Stimulated activated naive CD8-positive, alpha-beta T cell treated with anti-CD3 and anti-CD28 coated beads, Interleukin-15, amount 100 ng/mL, for 72 hours (primary cell): Measurements from ENCODE around the gene TOP3A.
"Not testable (repeated sequence)": the region's sequence is repeated elsewhere in the genome, so short reads cannot be mapped to it uniquely, and the experiment has no call there.

ENCODE experiments used
- ATAC-seq: fragments of 150-1000 bp; cut with Tn5 transposase; 2 replicates; pipeline ENCODE4 v1.10.0; 2021; ENCODE audit warnings: mild to moderate bottlenecking, moderate library complexity
- DNase-seq, 2 donors: peaks; one replicate each; pipeline ENCODE4 v3.0.0; 2021 to 2022
- H3K27ac Mint-ChIP-seq, 2 donors: one replicate each; pipeline ENCODE4 v1.8.0; 2022; ENCODE audit warnings: mild to moderate bottlenecking in 2 of 2, mixed read lengths in 2 of 2, moderate library complexity in 2 of 2
- H3K27me3 Mint-ChIP-seq: one replicate; pipeline ENCODE4 v1.8.0; 2022; ENCODE audit warnings: mixed read lengths
- H3K4me1 Mint-ChIP-seq: one replicate; pipeline ENCODE4 v1.8.0; 2022; ENCODE audit warnings: mild to moderate bottlenecking, mixed read lengths
- H3K4me3 Mint-ChIP-seq, 2 donors: one replicate each; pipeline ENCODE4 v1.8.0; 2022; ENCODE audit warnings: mild to moderate bottlenecking in 2 of 2, mixed read lengths in 2 of 2, moderate library complexity in 1 of 2
- H3K9me3 Mint-ChIP-seq, 2 donors: one replicate each; pipeline ENCODE4 v1.8.0; 2022; ENCODE audit warnings: mixed read lengths in 2 of 2

The TOP3A gene

GRCh38 chr17:18314731-18315561, at the start of gene TOP3A, which contains the start of gene SMCR8:
Gene TOP3A (minus strand): TSS chr17:18314994. CDS start chr17:18314778, 216 bp downstream.
Gene SMCR8 (plus strand): TSS chr17:18315293. CDS start chr17:18315790, 497 bp downstream.
- Mint-ChIP-seq H3K27me3 (no peaks in the 10 kb centered on the region), H3K9me3 (no peaks in the 10 kb centered on the region), H3K27ac (peak within 1 kb of the TSS; percentile 99), H3K4me3 (peak within 1 kb of the TSS; percentile 83 to 94), H3K4me1 (peaks cover 81% of the 10 kb centered on the region)
- peak; percentile 94 to 97 for DNase-seq
- ATAC-seq, result peak; percentile 96

- no peak overlapping the region for H3K4me3 Mint-ChIP-seq
- no peaks in the 10 kb centered on the region for H3K9me3 Mint-ChIP-seq
- H3K4me1 Mint-ChIP-seq, result peaks cover 26% of the 10 kb centered on the region
- DNase-seq (no peak), ATAC-seq (no peak)
- no peaks in the 10 kb centered on the region for H3K27me3 Mint-ChIP-seq
- H3K27ac Mint-ChIP-seq, result no peak overlapping the region
These were observed 49.4 kb upstream of the TOP3A start for GRCh38 chr17:18364166-18364565.

- peaks cover 26% of the 10 kb centered on the region for H3K4me1 Mint-ChIP-seq
- DNase-seq, result peak; percentile 90 to 94
- no peaks in the 10 kb centered on the region for H3K27me3 Mint-ChIP-seq
- peak; percentile 100 for ATAC-seq
- no peaks in the 10 kb centered on the region for H3K9me3 Mint-ChIP-seq
- H3K27ac Mint-ChIP-seq, result peak within 1 kb of the TSS; percentile 93 to 97
- H3K4me3 Mint-ChIP-seq, result peak within 1 kb of the TSS; percentile 93 to 97
These were observed 48.6 kb upstream of the TOP3A start, which contains the start of gene SHMT1 for GRCh38 chr17:18363101-18364049. Gene SHMT1 (minus strand): TSS chr17:18363550. CDS start chr17:18355981, 7,569 bp downstream.

GRCh38 chr17:18362698-18363100, 47.9 kb upstream of the TOP3A start:
- H3K4me1 Mint-ChIP-seq, result peaks cover 26% of the 10 kb centered on the region
- DNase-seq (peak in 1 of 2 donors; percentile 35), ATAC-seq (peak; percentile 37)
- H3K9me3 Mint-ChIP-seq, result no peaks in the 10 kb centered on the region
- peak overlapping the region in 1 of 2 donors; percentile 93 for H3K27ac Mint-ChIP-seq
- H3K27me3 Mint-ChIP-seq, result no peaks in the 10 kb centered on the region
- peak overlapping the region; percentile 93 to 97 for H3K4me3 Mint-ChIP-seq

GRCh38 chr17:18361837-18362697, 47.3 kb upstream of the TOP3A start:
- Mint-ChIP-seq H3K9me3 (no peaks in the 10 kb centered on the region), H3K27me3 (no peaks in the 10 kb centered on the region), H3K4me3 (peak overlapping the region; percentile 93 to 97), H3K4me1 (peaks cover 26% of the 10 kb centered on the region), H3K27ac (no peak overlapping the region)
- no peak for ATAC-seq
- no peak for DNase-seq

GRCh38 chr17:18360518-18360917, 45.7 kb upstream of the TOP3A start:
- DNase-seq, result no peak
- H3K4me3 Mint-ChIP-seq, result no peak overlapping the region

GRCh38 chr17:18356624-18357023, 41.8 kb upstream of the TOP3A start:
- H3K27me3 Mint-ChIP-seq, result no peaks in the 10 kb centered on the region

More at GRCh38 chr17:18360518-18360917, 45.7 kb upstream of the TOP3A start:
- no peak for ATAC-seq
- Mint-ChIP-seq H3K9me3 (no peaks in the 10 kb centered on the region), H3K27me3 (no peaks in the 10 kb centered on the region), H3K27ac (no peak overlapping the region), H3K4me1 (peaks cover 26% of the 10 kb centered on the region)

GRCh38 chr17:18353541-18353940, 38.7 kb upstream of the TOP3A start:
- DNase-seq, result no peak
- no peaks in the 10 kb centered on the region for H3K4me1 Mint-ChIP-seq
- no peaks in the 10 kb centered on the region for H3K9me3 Mint-ChIP-seq
- H3K4me3 Mint-ChIP-seq, result no peak overlapping the region
- H3K27me3 Mint-ChIP-seq, result no peaks in the 10 kb centered on the region
- H3K27ac Mint-ChIP-seq, result peak overlapping the region in 1 of 2 donors; percentile 19
- ATAC-seq, result no peak

More at GRCh38 chr17:18356624-18357023, 41.8 kb upstream of the TOP3A start:
- Mint-ChIP-seq H3K4me1 (peaks cover 9% of the 10 kb centered on the region), H3K27ac (no peak overlapping the region), H3K4me3 (no peak overlapping the region), H3K9me3 (no peaks in the 10 kb centered on the region)
- DNase-seq, result no peak
- no peak for ATAC-seq

- no peaks in the 10 kb centered on the region for H3K9me3 Mint-ChIP-seq
- peak overlapping the region in 1 of 2 donors; percentile 46 for H3K27ac Mint-ChIP-seq
- H3K4me1 Mint-ChIP-seq, result no peaks in the 10 kb centered on the region
- ATAC-seq, result no peak
- DNase-seq, result no peak
- H3K4me3 Mint-ChIP-seq, result no peak overlapping the region
- H3K27me3 Mint-ChIP-seq, result no peaks in the 10 kb centered on the region
These were observed 29.2 kb upstream of the TOP3A start for GRCh38 chr17:18344021-18344420.

- no peak for DNase-seq
- no peak for ATAC-seq
- H3K4me1 Mint-ChIP-seq, result no peaks in the 10 kb centered on the region
- H3K9me3 Mint-ChIP-seq, result no peaks in the 10 kb centered on the region
- no peak overlapping the region for H3K4me3 Mint-ChIP-seq
- no peaks in the 10 kb centered on the region for H3K27me3 Mint-ChIP-seq
- H3K27ac Mint-ChIP-seq, result no peak overlapping the region
These were observed 25.1 kb upstream of the TOP3A start for GRCh38 chr17:18339933-18340332.

GRCh38 chr17:18338158-18338557, 23.4 kb upstream of the TOP3A start:
- H3K4me3 Mint-ChIP-seq, DNase-seq, H3K9me3 Mint-ChIP-seq, H3K4me1 Mint-ChIP-seq, H3K27me3 Mint-ChIP-seq, ATAC-seq, H3K27ac Mint-ChIP-seq: not testable (repeated sequence)

GRCh38 chr17:18332909-18333489, 18.2 kb upstream of the TOP3A start:
- H3K4me1 Mint-ChIP-seq, result peaks cover 17% of the 10 kb centered on the region
- H3K9me3 Mint-ChIP-seq, result no peaks in the 10 kb centered on the region
- H3K4me3 Mint-ChIP-seq, result no peak overlapping the region
- ATAC-seq (peak; percentile 52), DNase-seq (no peak)
- H3K27ac Mint-ChIP-seq, result peak overlapping the region in 1 of 2 donors; percentile 37
- no peaks in the 10 kb centered on the region for H3K27me3 Mint-ChIP-seq

- Mint-ChIP-seq H3K9me3 (no peaks in the 10 kb centered on the region), H3K27ac (peak overlapping the region; percentile 47 to 85), H3K4me1 (peaks cover 18% of the 10 kb centered on the region), H3K4me3 (no peak overlapping the region), H3K27me3 (no peaks in the 10 kb centered on the region)
- DNase-seq (peak in 1 of 2 donors; percentile 32), ATAC-seq (peak; percentile 76)
These were observed 17.1 kb upstream of the TOP3A start for GRCh38 chr17:18331879-18332278.

GRCh38 chr17:18328643-18329204, 13.9 kb upstream of the TOP3A start:
- no peaks in the 10 kb centered on the region for H3K27me3 Mint-ChIP-seq
- no peak for ATAC-seq
- H3K4me1 Mint-ChIP-seq, result peaks cover 40% of the 10 kb centered on the region
- H3K27ac Mint-ChIP-seq, result peak overlapping the region in 1 of 2 donors; percentile 82
- DNase-seq, result no peak
- H3K4me3 Mint-ChIP-seq, result no peak overlapping the region
- H3K9me3 Mint-ChIP-seq, result no peaks in the 10 kb centered on the region
